HG02981 (cell line): ENCODE measurements around the gene MYO1H.
"Not testable (repeated sequence)": the region's sequence is repeated elsewhere in the genome, so short reads cannot be mapped to it uniquely, and the experiment has no call there.

ENCODE experiments used
- ATAC-seq: cut with Tn5 transposase; IDR thresholded peaks from one replicate; pipeline ENCODE4 v1.9.1; 2021; ENCODE audit warnings: mild to moderate bottlenecking, moderate library complexity; ENCODE audit not compliant: unreplicated experiment

MYO1H gene

DNA sequence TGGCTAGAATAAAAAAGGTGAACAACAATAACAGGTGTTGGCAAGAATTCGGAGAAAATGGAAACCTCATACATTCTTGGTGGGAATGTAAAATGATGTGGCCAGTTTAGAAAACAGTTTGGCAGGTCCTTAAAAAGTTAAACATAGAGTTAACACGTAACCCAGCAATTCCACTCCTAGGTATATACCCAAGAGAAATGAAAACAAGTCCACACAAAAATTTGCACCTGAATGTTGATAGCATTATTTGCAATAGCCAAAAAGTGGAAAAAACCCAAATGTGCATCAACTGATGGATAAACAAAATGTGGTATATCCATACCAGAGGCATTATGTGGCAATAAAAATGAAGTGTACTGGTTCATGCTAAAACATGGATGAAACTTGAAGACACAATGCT is 2.3 kb upstream of the MYO1H start:
- ATAC-seq: no peak

DNA sequence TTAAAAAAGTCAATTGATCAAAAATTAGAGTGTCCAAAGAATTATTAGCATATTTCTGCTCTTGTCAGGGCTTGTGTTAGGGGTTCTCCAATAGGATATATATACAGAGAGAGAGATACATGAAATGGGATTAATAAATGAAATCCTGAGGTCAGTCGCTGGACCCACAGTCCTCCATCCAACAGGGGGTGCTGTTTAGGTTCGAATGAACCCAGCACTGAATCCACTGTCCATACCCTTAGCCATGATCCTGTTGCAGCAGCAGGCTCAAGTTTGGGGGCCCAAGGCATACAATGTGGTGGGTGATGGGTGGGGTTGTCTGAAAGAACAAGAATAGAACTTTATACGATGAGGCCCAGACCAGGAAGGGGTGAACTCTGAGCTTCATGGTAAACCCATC is 780 bp upstream of the MYO1H start:
- ATAC-seq: no peak

DNA sequence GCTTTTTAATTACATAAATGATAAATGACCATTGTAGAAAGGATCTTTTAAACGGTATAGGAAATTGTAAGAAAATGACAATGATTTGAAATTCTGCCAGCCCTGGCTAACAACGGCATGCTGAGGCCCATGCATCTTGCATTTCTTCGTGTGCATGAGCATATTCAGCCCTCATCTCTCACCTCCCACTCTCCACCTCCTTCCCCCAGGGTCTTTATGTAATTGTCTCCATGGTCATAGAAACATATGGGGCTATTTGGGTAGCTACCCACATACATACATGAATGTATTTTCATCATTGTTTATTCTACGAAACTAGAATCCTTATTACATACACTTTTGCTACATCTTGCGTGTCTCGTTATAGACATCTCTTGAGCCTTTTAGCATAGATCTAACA is 4.5 kb downstream of the MYO1H start:
- ATAC-seq: no peak

DNA sequence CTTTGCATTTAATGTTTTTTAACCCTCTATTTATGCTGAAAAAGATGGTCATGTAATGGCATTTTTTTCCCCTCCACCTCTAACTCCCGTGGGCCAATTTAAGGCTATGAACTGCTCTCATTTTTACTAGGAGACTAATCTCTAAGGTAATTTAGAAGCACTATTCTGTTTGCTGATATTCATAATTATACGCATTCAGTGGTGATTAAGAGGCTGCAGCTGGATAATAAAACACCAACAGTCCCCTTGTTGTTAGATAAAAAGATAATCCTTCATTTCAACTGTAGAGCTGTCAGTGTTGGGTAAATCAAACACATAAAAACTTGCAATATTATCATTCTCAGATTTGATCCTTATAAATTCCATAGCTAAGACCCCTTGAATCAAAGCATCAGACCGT is 8.9 kb downstream of the MYO1H start:
- no peak for ATAC-seq

DNA sequence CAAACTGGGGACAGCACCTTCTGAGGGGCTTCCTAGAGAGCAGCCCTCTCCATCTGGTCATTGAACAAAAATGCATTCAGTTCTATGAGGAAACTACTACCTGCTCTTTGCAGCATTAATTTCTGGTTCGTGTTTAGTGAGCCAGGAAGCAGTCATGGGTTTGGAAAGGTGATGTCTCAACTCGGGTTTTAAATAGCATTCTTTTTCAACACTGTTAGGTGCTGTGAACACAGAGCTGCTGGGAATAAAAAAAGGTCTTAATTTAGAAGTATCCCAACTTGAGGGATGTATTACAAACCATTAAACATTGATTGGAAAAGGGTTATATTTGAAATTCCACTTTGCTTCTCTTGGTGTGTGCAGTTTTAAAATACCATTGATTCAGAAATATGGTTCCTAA is 9.3 kb downstream of the MYO1H start:
- ATAC-seq: no peak

DNA sequence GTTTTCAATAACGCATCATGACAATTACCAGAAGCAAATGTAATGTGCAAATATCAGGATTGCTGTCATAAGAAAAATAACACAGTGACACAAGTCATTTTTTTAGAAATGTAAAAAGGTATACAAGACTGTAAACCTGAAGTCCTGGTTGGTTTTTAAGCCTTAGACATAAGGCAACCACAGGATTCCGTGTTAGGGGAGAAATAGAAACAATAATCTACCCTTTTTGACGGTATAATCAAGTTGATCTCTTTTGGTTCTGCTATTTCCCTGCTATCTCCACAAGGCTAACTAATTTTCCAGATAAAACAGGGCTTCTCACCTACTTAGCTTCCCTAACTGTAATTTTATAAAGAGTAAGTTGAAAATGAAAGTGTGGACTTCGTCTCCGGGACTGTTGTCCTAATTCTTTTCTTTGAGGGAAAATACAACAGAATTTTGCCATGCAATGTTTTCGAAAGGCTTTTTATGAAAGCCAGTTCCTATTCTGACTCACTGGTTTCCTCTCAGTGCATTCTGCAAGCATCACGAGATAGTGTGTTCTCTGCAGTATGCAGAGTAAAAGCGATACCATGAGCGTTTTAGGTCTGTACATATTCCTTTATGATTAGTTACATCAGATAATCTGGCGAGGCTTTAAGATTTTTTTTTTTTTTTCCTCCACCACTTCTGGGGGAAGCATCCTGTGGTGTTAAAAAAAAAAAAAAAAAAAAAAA is 10.6 kb downstream of the MYO1H start:
- no peak for ATAC-seq

DNA sequence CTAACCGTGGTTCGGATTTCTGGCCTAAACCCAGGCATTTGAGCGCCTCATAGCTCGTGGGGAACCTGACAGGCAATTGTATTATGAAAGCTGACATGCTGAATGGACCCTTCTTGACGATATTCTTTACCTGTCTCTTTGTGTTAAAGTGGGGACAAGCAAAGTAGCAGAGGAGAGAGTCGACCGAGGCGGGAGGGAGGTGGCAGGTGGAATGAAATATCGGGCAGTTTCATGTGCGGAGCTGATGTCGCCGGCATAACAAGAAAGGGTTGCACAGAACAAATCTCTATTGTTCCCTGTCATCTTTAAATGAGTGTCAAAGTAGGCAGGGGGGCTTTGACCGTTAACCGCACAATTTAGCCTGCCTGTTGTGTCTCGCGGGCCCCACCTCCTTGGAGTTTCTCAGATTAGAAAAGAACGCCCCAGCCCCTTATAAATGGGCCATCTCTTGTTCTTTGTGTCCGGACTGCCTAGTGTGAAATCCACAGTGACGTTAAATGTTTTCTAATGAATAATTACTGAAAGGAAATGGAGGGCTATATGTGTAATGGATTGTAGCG is 11.5 kb downstream of the MYO1H start:
- ATAC-seq: no peak

DNA sequence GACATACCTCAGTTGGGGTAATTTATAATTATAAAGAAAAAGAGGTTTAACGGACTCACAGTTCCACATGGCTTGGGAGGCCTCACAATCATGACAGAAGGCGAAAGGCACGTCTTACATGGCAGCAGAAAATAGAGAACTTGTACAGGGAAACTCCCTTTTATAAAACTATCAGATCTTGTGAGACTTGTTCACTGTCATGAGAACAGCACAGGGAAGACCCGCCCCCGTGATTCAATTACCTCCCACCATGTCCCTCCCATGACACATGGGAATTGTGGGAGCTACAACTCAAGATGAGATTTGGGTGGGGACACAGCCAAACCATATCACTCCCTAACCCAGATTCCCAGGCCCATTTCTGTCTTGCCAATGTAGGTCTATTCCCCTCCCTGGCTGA is 22.1 kb downstream of the MYO1H start:
- no peak for ATAC-seq

DNA sequence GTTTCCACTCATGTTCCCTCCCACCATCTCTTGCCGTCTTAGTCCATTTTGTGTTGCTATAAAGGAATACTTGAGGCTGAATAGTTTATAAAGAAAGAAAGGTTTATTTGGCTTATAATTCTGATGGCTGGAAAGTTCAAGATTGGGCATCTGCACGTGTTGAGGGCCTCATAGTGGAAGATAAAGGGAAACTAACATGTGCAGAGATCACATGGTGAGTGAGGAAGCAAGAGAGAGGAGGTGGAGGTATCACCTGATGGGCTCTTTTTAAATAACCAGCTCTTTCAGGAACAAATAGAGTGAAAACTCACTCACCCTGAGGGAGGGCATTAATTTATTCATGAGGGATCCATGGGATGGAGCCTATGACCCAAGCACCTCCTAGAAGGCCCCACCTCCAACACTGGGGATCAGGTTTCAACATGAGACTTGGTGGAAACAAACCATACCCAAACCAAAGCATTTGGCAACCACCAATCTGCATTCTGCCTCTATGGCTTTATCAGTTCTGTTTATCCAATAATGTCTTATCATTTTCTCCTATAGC is 29.5 kb downstream of the MYO1H start:
- no peak for ATAC-seq

DNA sequence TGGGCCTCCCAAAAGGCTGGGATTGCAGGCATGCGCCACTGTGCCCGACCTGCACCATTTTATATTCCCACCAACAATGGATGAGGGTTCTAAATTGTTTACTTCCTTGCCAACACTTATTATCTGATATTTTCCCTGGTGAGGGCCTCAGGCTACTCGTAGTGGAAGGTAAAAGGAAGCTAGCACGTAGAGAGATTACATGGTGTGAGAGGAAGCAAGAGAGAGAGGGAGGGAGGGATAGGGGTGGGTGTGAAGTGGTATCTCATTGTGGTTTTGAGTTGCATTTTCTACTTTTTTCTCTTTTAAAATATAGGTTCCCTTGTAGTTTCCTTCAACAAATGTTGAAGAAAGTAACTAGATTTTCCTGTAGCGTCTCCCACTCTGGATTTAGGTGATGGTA is 30.9 kb downstream of the MYO1H start:
- ATAC-seq: no peak

DNA sequence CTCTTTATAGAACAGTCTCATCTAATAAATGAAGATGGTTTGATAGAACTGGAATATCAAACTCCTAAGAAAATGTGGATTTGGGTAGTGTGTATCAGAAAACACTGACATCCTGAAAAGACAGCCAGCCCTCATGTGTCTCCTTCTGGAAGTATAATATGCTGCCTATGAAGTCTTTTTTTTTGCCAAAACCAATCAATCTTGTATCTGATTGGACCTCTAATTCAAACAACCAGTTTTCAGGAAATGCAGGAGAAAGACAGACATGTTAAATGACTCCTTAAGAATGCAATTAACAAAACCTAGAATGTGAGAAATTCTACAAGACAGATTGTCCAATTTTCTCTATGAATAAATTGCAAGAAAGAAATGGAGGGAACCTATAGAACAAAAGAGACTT is 34.3 kb downstream of the MYO1H start:
- no peak for ATAC-seq

DNA sequence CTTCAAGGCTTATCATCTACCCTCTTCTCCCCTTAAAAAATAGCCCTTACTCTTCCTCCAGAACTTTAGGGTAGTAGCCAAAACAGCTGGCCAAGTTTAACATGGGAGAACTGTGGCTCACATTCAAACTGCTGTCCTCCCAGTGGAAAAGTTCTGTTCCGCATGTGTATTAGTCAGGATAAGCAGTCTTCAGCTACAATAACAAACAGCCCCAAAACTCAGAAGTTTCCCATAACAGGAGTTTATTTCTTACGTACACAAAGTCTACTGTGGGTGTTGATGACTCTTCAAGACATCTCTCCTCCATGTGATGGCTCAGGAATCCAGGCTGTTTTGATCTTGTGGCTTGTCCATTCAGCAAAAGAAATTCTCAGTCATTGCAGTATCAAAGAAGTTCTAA is 35.5 kb downstream of the MYO1H start:
- ATAC-seq: no peak

DNA sequence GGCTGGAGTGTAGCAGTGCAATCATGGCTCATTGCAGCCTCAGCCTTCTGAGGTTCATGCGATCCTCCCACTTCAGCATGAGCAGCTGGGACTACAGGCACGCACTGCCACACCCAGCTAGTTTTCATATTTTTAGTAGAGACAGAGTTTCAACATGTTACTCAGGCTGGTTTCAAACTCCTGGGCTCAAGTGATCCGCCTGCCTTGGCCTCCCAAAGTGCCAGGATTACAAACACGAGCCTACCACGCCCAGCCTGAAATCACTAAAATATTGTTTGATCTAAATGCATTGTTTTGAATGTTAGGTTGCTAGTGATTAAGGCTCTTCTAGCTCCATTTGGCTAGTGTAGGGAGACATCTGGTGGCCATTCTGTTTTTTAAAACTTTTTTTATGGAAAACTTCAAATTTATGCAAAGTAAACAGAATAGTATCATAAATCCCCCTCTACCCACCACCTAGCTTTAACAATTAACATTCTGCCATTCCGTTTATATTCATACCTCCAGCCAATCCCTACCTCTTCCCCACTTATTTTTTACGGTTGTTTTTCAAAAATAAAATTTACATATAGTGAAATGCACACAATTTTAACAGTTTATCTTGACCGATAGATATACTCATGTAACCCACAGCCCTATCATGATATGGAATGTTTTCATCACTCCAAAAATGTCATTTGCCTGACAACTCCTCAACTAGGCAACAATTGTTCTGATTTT is 37.8 kb downstream of the MYO1H start:
- no peak for ATAC-seq

DNA sequence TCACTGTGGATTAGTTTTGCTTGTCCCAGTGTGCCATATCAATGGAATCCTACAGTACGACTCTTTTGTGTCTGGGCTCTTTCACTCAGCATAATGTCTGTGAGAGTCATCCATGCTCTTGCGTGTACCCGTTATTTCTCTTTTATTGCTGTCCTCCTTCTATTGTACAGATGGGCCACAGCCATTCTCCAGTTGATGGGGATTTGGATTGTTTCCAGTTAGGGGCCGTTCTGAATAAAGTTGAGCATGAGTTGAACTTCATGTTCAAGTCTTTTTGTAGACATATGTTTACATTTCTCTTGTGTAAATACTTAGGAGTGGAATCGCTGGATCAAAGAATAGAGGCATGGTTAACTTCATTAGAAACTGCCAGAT is 38.3 kb downstream of the MYO1H start:
- no peak for ATAC-seq

DNA sequence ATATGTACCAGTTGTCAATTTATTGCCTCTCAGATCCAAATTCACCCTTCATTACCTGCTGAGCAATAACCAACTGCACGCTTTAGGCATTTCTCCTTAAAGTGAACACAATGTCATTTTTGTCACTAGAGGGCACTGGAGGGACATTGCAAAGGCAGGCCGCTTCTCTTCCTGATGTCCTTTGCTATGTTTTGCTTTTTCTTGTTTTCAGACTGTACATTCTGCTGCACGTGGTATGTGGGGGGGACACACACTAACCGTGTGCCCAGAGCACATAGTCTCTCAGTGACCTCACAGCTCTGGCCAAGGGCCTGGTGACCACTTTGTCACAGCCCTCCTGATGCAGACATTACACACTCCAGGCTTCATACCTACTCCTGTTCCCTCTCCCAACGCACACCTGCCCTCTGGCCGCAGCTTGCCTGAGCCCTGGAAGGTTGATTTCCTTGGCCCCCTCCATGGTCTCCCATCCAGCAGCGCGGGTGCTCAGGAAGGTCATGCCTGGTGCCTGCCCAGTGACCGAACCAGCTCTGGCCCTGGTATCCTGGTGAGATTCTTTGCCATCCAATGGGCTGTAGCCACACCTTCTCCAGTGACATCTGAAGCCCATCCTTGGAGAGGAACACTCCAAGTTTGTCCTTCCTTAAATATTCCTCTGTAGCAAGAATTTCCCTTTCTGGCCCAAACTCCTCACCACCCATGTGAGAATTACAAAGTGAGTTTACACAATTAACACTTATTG is 39.9 kb downstream of the MYO1H start:
- ATAC-seq: no peak

DNA sequence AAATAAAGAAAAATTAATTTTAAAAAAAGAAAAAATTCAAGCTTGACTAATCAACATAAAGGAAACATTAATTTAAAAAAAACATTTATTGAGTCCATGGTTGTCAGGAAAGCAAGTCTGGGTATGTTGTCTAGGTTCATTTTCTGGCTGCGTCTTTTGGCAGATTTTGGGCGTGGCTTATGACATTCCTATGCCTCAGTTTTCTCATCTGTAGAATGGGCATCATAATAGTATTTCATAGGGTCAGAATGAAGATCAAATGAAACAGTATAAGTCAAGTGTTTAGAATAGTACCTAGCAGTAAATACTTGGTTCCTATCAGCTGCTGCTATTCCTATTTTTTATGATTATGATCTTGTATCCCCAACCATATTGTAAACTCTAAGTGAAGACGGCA is 40.5 kb downstream of the MYO1H start:
- ATAC-seq: no peak

DNA sequence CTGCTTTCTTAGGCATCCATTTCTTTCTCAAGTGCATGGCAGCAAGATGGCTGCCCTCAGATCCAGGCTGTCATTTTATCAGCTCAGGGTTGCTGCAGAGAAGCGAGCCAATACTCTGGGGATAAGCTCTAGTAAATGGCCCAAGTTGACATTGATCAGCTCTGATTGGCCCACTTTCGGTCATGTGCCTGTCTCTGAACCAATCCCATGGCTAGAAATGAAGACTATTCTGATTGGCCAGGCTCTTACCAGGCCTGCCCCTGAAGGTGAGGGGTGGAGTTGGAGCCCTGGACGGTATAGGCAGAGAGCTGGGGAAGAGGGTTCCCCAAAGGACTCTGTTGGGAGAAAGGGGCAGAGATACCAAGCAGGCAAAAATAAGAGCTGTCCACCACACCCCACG is 41.4 kb downstream of the MYO1H start:
- no peak for ATAC-seq

DNA sequence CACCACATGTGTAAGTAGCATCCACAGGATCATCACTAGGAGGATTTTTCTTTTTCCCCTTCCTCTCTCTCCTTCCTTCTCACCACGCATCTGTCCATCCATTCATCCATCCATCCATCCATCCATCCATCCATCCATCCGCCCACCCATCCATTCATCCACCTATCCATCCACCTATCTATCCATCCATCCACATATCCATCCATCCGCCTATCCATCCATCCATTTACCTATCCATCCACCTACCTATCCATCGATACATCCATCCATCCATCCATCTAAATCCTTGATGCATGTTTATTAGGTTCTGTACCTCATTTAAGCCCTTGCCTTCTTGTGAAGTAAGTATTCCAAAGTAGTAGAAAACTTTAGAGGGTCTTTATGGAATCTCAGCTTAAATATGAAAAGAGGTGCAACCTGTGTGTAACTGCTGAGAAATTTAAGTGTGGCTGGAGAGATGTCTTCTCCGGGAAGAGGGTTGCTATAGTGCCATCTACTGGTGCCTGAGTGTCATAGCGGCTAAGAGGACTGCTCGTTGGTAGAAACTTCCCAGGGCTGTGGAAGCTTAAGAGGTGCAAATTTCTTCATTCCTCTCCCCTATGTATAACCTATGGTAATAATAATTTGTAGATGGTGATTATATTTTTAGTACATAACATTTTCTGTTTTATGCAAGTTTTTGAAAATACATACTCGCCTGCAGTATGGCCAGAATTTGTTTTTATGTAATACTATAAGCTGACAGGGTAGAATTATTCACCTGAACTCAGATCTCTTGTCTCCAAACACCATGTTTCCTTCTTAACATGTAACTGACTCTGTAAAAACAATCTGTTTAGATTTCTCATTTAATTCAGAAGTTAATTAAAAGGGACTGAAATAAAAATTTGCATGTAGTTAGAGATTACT is 46.0 kb downstream of the MYO1H start:
- no peak for ATAC-seq

DNA sequence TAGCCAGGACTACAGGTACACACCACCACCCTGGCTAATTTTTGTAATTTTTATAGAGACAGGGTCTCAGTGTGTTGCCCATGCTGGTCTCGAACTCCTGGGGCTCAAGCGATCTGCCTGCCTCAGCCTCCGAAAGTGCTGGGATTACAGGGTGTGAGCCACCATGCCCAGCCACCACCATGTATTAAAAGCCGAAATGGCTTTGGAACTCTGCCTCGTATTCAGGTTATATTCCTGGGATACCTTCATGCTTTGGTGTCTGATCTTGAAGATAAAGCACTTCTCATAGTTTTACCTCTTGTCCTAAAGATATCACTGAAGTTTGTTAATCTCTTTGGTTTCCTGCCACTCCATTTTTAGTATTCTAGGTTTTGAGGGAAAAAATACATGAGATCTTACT is 47.2 kb downstream of the MYO1H start:
- ATAC-seq: no peak

DNA sequence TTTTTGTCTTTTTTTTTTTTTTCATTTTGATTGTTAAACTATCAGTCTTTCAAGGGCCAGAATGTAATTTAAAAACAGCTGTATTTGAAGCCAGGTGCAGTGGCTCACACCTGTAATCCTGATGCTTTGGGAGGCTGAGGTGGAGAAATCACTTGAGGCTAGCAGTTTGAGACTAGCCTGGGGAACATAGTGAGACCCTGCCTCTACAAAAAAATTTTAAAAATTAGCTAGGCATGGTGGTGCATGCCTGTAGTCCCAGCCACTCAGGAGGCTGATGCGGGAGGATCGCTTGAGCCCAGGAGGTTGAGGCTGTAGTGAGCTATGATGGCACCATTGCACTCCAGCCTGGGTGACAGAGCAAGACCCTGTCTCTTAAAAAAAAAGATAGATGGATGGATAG is 57.1 kb downstream of the MYO1H start:
- ATAC-seq: not testable (repeated sequence)

DNA sequence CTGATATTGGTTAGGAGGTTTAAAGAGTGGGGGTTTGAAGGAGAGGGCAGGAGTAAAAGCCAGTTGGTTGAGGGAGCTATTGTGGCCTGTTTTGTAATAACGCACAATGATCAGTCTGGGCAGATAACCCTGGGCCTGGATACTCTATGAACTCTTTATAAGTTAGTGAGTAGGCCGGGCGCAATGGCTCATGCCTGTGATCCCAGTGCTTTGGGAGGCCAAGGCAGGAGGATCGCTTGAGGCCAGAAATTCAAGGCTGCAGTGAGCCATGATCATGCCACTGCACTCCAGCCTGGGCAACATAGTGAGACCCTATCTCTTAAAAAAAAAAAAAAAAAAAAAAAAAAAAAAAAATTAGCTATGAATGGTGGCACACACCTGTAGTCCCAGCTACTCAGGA is 58.4 kb downstream of the MYO1H start:
- ATAC-seq: not testable (repeated sequence)
